Measurements from ENCODE around the gene LRP6. TPM values are rescaled to one million over a fixed set of nuclear protein-coding genes. Genes with fewer than 3 reads are reported as not detected.

LRP6 gene
- total and polyA plus RNA-seq, 2 of the 8 experiments (the other 6 are each of a cell fraction or from before 2014, with no cell fraction given) = 53.6 to 73.2 TPM

GRCh38 chr12:12121061-12121460 is 145.8 kb downstream of the LRP6 start:
- Histone ChIP-seq H3K27ac (ENCODE audit: low read depth, low read length) (no peak overlapping the region), H4K20me1 (replicated peaks in 1 of 2; ENCODE audit: control insufficient read depth in 1 of 2, insufficient read depth in 2 of 2, low read length in 2 of 2) (no peaks in the 10 kb centered on the region), H3K23ac (ENCODE audit: insufficient read length) (no peak overlapping the region), H3K18ac (ENCODE audit: extremely low read depth, low read length) (no peak overlapping the region), H3K23me2 (ENCODE audit: low read depth, low read length) (no peaks in the 10 kb centered on the region), H3K9me3 (ENCODE audit: insufficient read depth in 2 of 2, low read depth in 1 of 2, low read length in 1 of 2) (no peaks in the 10 kb centered on the region), H2BK12ac (ENCODE audit: low read depth, low read length) (no peak overlapping the region), H2BK20ac (ENCODE audit: low read length) (no peak overlapping the region), H3K4ac (replicated peaks; ENCODE audit: insufficient read length, low read depth, low read length) (no peak overlapping the region), H3K79me1 (ENCODE audit: low read depth, low read length) (no peaks in the 10 kb centered on the region), H2BK120ac (replicated peaks; ENCODE audit: low read depth, low read length) (no peak overlapping the region), H3K36me3 (ENCODE audit: control insufficient read depth in 2 of 4, insufficient read depth in 4 of 4, low read length in 3 of 4) (peaks cover 6 to 65% (median 31%) of the 10 kb centered on the region in 4 experiments), H3K4me1 (replicated peaks in 1 of 4; ENCODE audit: control insufficient read depth in 3 of 4, insufficient read depth in 4 of 4, low read length in 3 of 4) (no peaks in the 10 kb centered on the region), H2BK15ac (ENCODE audit: low read length) (no peak overlapping the region), H4K8ac (ENCODE audit: extremely low read depth, insufficient read depth, low read length) (no peak overlapping the region), H3K4me2 (ENCODE audit: insufficient read depth in 1 of 2, low read depth in 2 of 2, low read length in 2 of 2) (no peak overlapping the region), H3K56ac (replicated peaks; ENCODE audit: insufficient read length, low read depth, low read length) (no peak overlapping the region), H3K79me2 (ENCODE audit: control insufficient read depth in 1 of 2, insufficient read depth in 2 of 2, low read length in 2 of 2) (no peaks in the 10 kb centered on the region), H2AFZ (ENCODE audit: low read length) (no peak overlapping the region), H4K91ac (replicated peaks; ENCODE audit: insufficient read length, low read length) (no peak overlapping the region), H3K14ac (ENCODE audit: insufficient read length) (no peak overlapping the region), H3K9ac (replicated peaks in 1 of 4; ENCODE audit: extremely low read depth in 1 of 4, low read depth in 3 of 4, low read length in 3 of 4) (no peak overlapping the region), H2BK5ac (ENCODE audit: low read depth, low read length) (no peak overlapping the region), H2AK5ac (ENCODE audit: low read depth, low read length) (no peak overlapping the region), H3K27me3 (replicated peaks in 1 of 4; ENCODE audit: control insufficient read depth in 3 of 4, extremely low read depth in 1 of 4, insufficient read depth in 3 of 4, low read length in 3 of 4) (no peaks in the 10 kb centered on the region), H3K4me3 (ENCODE audit: extremely low read depth in 1 of 4, insufficient read depth in 2 of 4, low read depth in 3 of 4, low read length in 4 of 4) (no peak overlapping the region), H4K5ac (ENCODE audit: insufficient read length, low read depth, low read length) (no peak overlapping the region)
- ChIA-PET POLR2A (ENCODE audit: partially characterized antibody) (no interaction called here), CTCF (ENCODE audit: partially characterized antibody) (interaction anchor here (0.7 to 1.4 kb wide), 4 partner anchors 14 to 42 kb away, joined by 3 read pairs; no protein-coding TSS in a partner anchor)
- no peak for DNase-seq (ENCODE audit: low read depth in 1 of 2, low spot score in 2 of 2)
- WGBS, 2 experiments (ENCODE audit: extremely low coverage in 1 of 2, insufficient coverage in 1 of 2, insufficient read length in 1 of 2, insufficient replicate concordance in 2 of 2, low coverage in 1 of 2, low lambda C conversion rate in 2 of 2, missing lambda C conversion rate in 1 of 2) = 93% methylated on average over 5 of the region's 5 CpGs; no CpG with 5 or more reads in 1 of the 2 experiments
- FAIRE-seq = no peak
- TF ChIP-seq MAX (IDR thresholded peaks at IDR 0.05) = no peak

All from H1 (cell line).